Liver (tissue), 3 donors: Measurements from ENCODE around the gene FNDC10.

Source experiments
- ATF3 ChIP-seq: IDR thresholded peaks from 2 replicates; pipeline ENCODE4 v1.6.1; 2016; ENCODE audit warnings: antibody characterized with exemption
- EGR1 ChIP-seq, 2 donors: IDR thresholded peaks; 2 replicates each; pipeline ENCODE4 v1.6.1; 2016 to 2018; ENCODE audit warnings: antibody characterized with exemption in 2 of 2, low read depth in 2 of 2
- FOXA2 ChIP-seq: IDR thresholded peaks from 2 replicates; pipeline ENCODE4 v1.6.1; 2016; ENCODE audit warnings: antibody characterized with exemption
- HNF4G ChIP-seq: IDR thresholded peaks from 2 replicates; pipeline ENCODE4 v1.6.1; 2016; ENCODE audit warnings: antibody characterized with exemption
- JUND ChIP-seq, 2 donors: IDR thresholded peaks; 2 replicates each; pipeline ENCODE4 v1.6.1; 2016; ENCODE audit warnings: antibody characterized with exemption in 2 of 2
- RAD21 ChIP-seq, 2 donors: IDR thresholded peaks; 2 replicates each; pipeline ENCODE4 v1.6.1; 2016; ENCODE audit warnings: antibody characterized with exemption in 2 of 2, mild to moderate bottlenecking in 2 of 2
- RXRA ChIP-seq, 2 donors: IDR thresholded peaks; 2 replicates each; pipeline ENCODE4 v1.6.1; 2017 to 2018; ENCODE audit warnings: antibody characterized with exemption in 2 of 2, mild to moderate bottlenecking in 1 of 2
- SP1 ChIP-seq: IDR thresholded peaks from 2 replicates; pipeline ENCODE4 v1.6.1; 2018; ENCODE audit warnings: antibody characterized with exemption, mild to moderate bottlenecking
- TAF1 ChIP-seq: conservative IDR thresholded peaks from 2 replicates; pipeline ENCODE4 v1.6.1; 2016; ENCODE audit warnings: antibody characterized with exemption, mild to moderate bottlenecking
- TF ChIP-seq, protein P1 (sequence below): fragments of 150-350 bp; IDR thresholded peaks from 2 replicates; pipeline ENCODE4 v1.5.1; 2017; ENCODE audit warnings: improper control_type of control experiment, low read depth, low read length; ENCODE audit not compliant: missing input control
- TF ChIP-seq, protein P2 (sequence below): IDR thresholded peaks from 2 replicates; pipeline ENCODE4 v1.6.1; 2016; ENCODE audit warnings: antibody characterized with exemption
- TF ChIP-seq, protein P3 (sequence below): IDR thresholded peaks from 2 replicates; pipeline ENCODE4 v1.6.1; 2016; ENCODE audit warnings: antibody characterized with exemption, mild to moderate bottlenecking
- donor health status: healthy.
- donor health status: healthy.

GRCh38 chr1:1622010-1622787 is 22.3 kb upstream of the FNDC10 start:
- TF ChIP-seq, protein P1, sequence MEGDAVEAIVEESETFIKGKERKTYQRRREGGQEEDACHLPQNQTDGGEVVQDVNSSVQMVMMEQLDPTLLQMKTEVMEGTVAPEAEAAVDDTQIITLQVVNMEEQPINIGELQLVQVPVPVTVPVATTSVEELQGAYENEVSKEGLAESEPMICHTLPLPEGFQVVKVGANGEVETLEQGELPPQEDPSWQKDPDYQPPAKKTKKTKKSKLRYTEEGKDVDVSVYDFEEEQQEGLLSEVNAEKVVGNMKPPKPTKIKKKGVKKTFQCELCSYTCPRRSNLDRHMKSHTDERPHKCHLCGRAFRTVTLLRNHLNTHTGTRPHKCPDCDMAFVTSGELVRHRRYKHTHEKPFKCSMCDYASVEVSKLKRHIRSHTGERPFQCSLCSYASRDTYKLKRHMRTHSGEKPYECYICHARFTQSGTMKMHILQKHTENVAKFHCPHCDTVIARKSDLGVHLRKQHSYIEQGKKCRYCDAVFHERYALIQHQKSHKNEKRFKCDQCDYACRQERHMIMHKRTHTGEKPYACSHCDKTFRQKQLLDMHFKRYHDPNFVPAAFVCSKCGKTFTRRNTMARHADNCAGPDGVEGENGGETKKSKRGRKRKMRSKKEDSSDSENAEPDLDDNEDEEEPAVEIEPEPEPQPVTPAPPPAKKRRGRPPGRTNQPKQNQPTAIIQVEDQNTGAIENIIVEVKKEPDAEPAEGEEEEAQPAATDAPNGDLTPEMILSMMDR = no peak
- TF ChIP-seq EGR1 (IDR thresholded peaks at IDR 0.05; ENCODE audit: low read depth in 2 of 2) (no peak), RAD21 (IDR thresholded peaks at IDR 0.05) (no peak), FOXA2 (no peak), HNF4G (no peak), JUND (IDR thresholded peaks at IDR 0.05) (no peak), RXRA (IDR thresholded peaks at IDR 0.05) (no peak), TAF1 (no peak), SP1 (no peak), ATF3 (no peak)
- TF ChIP-seq, protein P2, sequence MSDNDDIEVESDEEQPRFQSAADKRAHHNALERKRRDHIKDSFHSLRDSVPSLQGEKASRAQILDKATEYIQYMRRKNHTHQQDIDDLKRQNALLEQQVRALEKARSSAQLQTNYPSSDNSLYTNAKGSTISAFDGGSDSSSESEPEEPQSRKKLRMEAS = no peak
- TF ChIP-seq, protein P3, sequence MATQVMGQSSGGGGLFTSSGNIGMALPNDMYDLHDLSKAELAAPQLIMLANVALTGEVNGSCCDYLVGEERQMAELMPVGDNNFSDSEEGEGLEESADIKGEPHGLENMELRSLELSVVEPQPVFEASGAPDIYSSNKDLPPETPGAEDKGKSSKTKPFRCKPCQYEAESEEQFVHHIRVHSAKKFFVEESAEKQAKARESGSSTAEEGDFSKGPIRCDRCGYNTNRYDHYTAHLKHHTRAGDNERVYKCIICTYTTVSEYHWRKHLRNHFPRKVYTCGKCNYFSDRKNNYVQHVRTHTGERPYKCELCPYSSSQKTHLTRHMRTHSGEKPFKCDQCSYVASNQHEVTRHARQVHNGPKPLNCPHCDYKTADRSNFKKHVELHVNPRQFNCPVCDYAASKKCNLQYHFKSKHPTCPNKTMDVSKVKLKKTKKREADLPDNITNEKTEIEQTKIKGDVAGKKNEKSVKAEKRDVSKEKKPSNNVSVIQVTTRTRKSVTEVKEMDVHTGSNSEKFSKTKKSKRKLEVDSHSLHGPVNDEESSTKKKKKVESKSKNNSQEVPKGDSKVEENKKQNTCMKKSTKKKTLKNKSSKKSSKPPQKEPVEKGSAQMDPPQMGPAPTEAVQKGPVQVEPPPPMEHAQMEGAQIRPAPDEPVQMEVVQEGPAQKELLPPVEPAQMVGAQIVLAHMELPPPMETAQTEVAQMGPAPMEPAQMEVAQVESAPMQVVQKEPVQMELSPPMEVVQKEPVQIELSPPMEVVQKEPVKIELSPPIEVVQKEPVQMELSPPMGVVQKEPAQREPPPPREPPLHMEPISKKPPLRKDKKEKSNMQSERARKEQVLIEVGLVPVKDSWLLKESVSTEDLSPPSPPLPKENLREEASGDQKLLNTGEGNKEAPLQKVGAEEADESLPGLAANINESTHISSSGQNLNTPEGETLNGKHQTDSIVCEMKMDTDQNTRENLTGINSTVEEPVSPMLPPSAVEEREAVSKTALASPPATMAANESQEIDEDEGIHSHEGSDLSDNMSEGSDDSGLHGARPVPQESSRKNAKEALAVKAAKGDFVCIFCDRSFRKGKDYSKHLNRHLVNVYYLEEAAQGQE = no peak
